GM23248 (cell line): ENCODE results near the gene HNRNPM. TPM values are rescaled to one million over a fixed set of nuclear protein-coding genes. Genes with fewer than 3 reads are reported as not detected.

Experiments used
- DNase-seq: peaks from one replicate; pipeline ENCODE4 v3.0.0-alpha.2; 2015
- H2AFZ ChIP-seq: fragments of 200-600 bp; sonication (generic); 2 replicates; pipeline ENCODE4 v1.6.1; 2016; ENCODE audit warnings: antibody characterized with exemption
- H3F3A ChIP-seq: fragments of 200-600 bp; sonication (generic); 2 replicates; pipeline ENCODE4 v1.6.1; 2016; ENCODE audit warnings: mild to moderate bottlenecking, antibody characterized with exemption, mixed run types; ENCODE audit not compliant: insufficient read depth
- H3K27ac ChIP-seq: fragments of 200-600 bp; sonication (generic); 2 replicates; pipeline ENCODE4 v1.5.1; 2016; ENCODE audit warnings: mild to moderate bottlenecking
- H3K27me3 ChIP-seq: fragments of 200-600 bp; sonication (generic); replicated peaks from 2 replicates; pipeline ENCODE4 v1.6.1; 2016; ENCODE audit warnings: mild to moderate bottlenecking; ENCODE audit not compliant: insufficient read depth
- H3K36me3 ChIP-seq: fragments of 200-600 bp; sonication (generic); 2 replicates; pipeline ENCODE4 v1.6.1; 2016; ENCODE audit warnings: low read depth, mild to moderate bottlenecking
- H3K4me1 ChIP-seq: fragments of 200-600 bp; sonication (generic); 2 replicates; pipeline ENCODE4 v1.6.1; 2016; ENCODE audit warnings: mild to moderate bottlenecking; ENCODE audit not compliant: insufficient read depth
- H3K4me2 ChIP-seq: fragments of 200-600 bp; sonication (generic); one replicate; pipeline ENCODE4 v1.6.1; 2016; ENCODE audit warnings: mild to moderate bottlenecking; ENCODE audit not compliant: unreplicated experiment
- H3K4me3 ChIP-seq: fragments of 200-600 bp; sonication (generic); 2 replicates; pipeline ENCODE4 v1.5.1; 2016; ENCODE audit warnings: mild to moderate bottlenecking
- H3K79me2 ChIP-seq: fragments of 200-600 bp; sonication (generic); 2 replicates; pipeline ENCODE4 v1.6.1; 2016; ENCODE audit warnings: mild to moderate bottlenecking; ENCODE audit not compliant: insufficient read depth
- H3K9ac ChIP-seq: fragments of 200-600 bp; sonication (generic); 2 replicates; pipeline ENCODE4 v1.6.1; 2016; ENCODE audit warnings: mild to moderate bottlenecking
- H3K9me2 ChIP-seq: fragments of 200-600 bp; sonication (generic); 2 replicates; pipeline ENCODE4 v1.6.1; 2016; ENCODE audit warnings: mixed run types, mild to moderate bottlenecking, moderate library complexity; ENCODE audit not compliant: insufficient read depth
- H3K9me3 ChIP-seq: fragments of 200-600 bp; sonication (generic); one replicate; pipeline ENCODE4 v1.6.1; 2017; ENCODE audit warnings: low read depth
- H4K20me1 ChIP-seq: fragments of 200-600 bp; sonication (generic); 2 replicates; pipeline ENCODE4 v1.6.0; 2016; ENCODE audit not compliant: insufficient read depth
- EZH2 ChIP-seq: fragments of 200-600 bp; sonication (generic); IDR thresholded peaks from 2 replicates; pipeline ENCODE4 v1.6.1; 2018; ENCODE audit warnings: antibody characterized with exemption, mild to moderate bottlenecking; ENCODE audit not compliant: insufficient read depth, poor library complexity, severe bottlenecking
- EZH2phosphoT487 ChIP-seq: fragments of 200-600 bp; sonication (generic); IDR thresholded peaks from 2 replicates; pipeline ENCODE4 v1.6.1; 2018; ENCODE audit warnings: antibody characterized with exemption, moderate library complexity, mild to moderate bottlenecking, low read depth; ENCODE audit not compliant: insufficient read depth
- WGBS, 2 experiments: methylation state at CpG; one replicate each; pipeline ENCODE4 v1.1.6; 2015 to 2017; ENCODE audit warnings: low lambda C conversion rate in 2 of 2, low coverage in 1 of 2; ENCODE audit errors: missing lambda C conversion rate in 2 of 2; 5-methylcytosine and 5-hydroxymethylcytosine counted together
- in situ Hi-C: fragments of 300-500 bp; cut with MboI; formaldehyde crosslinking; loops from 2 replicates; pipeline ENCODE4 v1.15.0; 2020
- polyA plus RNA-seq: library from polyadenylated mRNA; unstranded; fragments of >200 nt; fragmentation: Nextera tagmentation; extraction: Ambion mirVana; gene quantifications from 2 replicates; pipeline ENCODE4 v1.2.1, GENCODE V29; 2016
- total RNA-seq: library from RNA; depleted of rRNA; stranded (reverse); fragments of >200 nt; shearing (Covaris generic); gene quantifications from 2 replicates; pipeline ENCODE4 v1.2.3, GENCODE V29; 2014

The HNRNPM gene
- total and polyA plus RNA-seq, 2 experiments from 2014 or later: 71.0 to 116 TPM

- Histone ChIP-seq H3K4me1 (no peaks in the 10 kb centered on the region), H3K9ac (no peak overlapping the region), H3K9me3 (no peaks in the 10 kb centered on the region), H2AFZ (no peak overlapping the region), H3K36me3 (peaks cover 29% of the 10 kb centered on the region; the same call in 1 of the 2 replicates), H3F3A (peaks cover 3% of the 10 kb centered on the region; the same call in 1 of the 2 replicates), H3K27ac (no peak overlapping the region), H3K4me3 (no peak overlapping the region), H3K9me2 (no peaks in the 10 kb centered on the region), H3K4me2 (no peak overlapping the region), H3K27me3 (no peaks in the 10 kb centered on the region), H3K79me2 (peaks cover 40% of the 10 kb centered on the region), H4K20me1 (no peaks in the 10 kb centered on the region)
- DNase-seq: no peak
- in situ Hi-C loops: no loop called here
- TF ChIP-seq EZH2: no peak
- no peak for TF ChIP-seq EZH2phosphoT487
- 86 to 90% methylated on average over 16 of the region's 16 CpGs for WGBS, 2 experiments
These were observed 41.9 kb downstream of the HNRNPM start for GRCh38 chr19:8486661-8487136.

- H4K20me1 ChIP-seq: no peaks in the 10 kb centered on the region
- in situ Hi-C loops: no loop called here
- H3F3A ChIP-seq: peaks cover 3% of the 10 kb centered on the region; the same call in 1 of the 2 replicates
- H3K4me3 ChIP-seq: no peak overlapping the region
- no peaks in the 10 kb centered on the region for H3K27me3 ChIP-seq
- peaks cover 34% of the 10 kb centered on the region for H3K79me2 ChIP-seq
- no peak for DNase-seq
- H3K36me3 ChIP-seq: peaks cover 29% of the 10 kb centered on the region; the same call in 1 of the 2 replicates
- H2AFZ ChIP-seq: no peak overlapping the region
- no peaks in the 10 kb centered on the region for H3K9me2 ChIP-seq
- H3K9ac ChIP-seq: no peak overlapping the region
- H3K4me2 ChIP-seq: no peak overlapping the region
- H3K9me3 ChIP-seq: no peaks in the 10 kb centered on the region
- TF ChIP-seq EZH2 (no peak), EZH2phosphoT487 (no peak)
- 86 to 88% methylated on average over 13 of the region's 13 CpGs for WGBS, 2 experiments
- no peak overlapping the region for H3K27ac ChIP-seq
- H3K4me1 ChIP-seq: no peaks in the 10 kb centered on the region
These were observed 42.5 kb downstream of the HNRNPM start for GRCh38 chr19:8487137-8487851.

- Histone ChIP-seq H4K20me1 (no peaks in the 10 kb centered on the region), H3K27ac (no peak overlapping the region), H3K9me2 (no peaks in the 10 kb centered on the region), H3K9ac (no peak overlapping the region), H3K4me3 (no peak overlapping the region), H3K79me2 (peaks cover 23% of the 10 kb centered on the region), H3K36me3 (peaks cover 22% of the 10 kb centered on the region; the same call in 1 of the 2 replicates), H3K4me1 (no peaks in the 10 kb centered on the region), H3K4me2 (no peak overlapping the region), H2AFZ (no peak overlapping the region), H3K27me3 (no peaks in the 10 kb centered on the region), H3F3A (no peaks in the 10 kb centered on the region), H3K9me3 (no peaks in the 10 kb centered on the region)
- in situ Hi-C loops: no loop called here
- TF ChIP-seq EZH2 (no peak), EZH2phosphoT487 (no peak)
- no peak for DNase-seq
- WGBS, 2 experiments: 78 to 82% methylated on average over 15 of the region's 15 CpGs
These were observed 43.6 kb downstream of the HNRNPM start for GRCh38 chr19:8488365-8488764.

GRCh38 chr19:8489561-8490394 is 45.0 kb downstream of the HNRNPM start:
- Histone ChIP-seq H3K4me1 (no peaks in the 10 kb centered on the region), H3K4me2 (no peak overlapping the region), H3K9me3 (no peaks in the 10 kb centered on the region), H3K36me3 (peaks cover 17% of the 10 kb centered on the region; the same call in 1 of the 2 replicates), H2AFZ (no peak overlapping the region), H3K27me3 (no peaks in the 10 kb centered on the region), H4K20me1 (no peaks in the 10 kb centered on the region), H3K9me2 (no peaks in the 10 kb centered on the region), H3K9ac (no peak overlapping the region), H3K4me3 (no peak overlapping the region), H3K79me2 (peaks cover 9% of the 10 kb centered on the region), H3K27ac (no peak overlapping the region), H3F3A (no peaks in the 10 kb centered on the region)
- in situ Hi-C loops: no loop called here
- no peak for DNase-seq
- TF ChIP-seq EZH2: no peak
- TF ChIP-seq EZH2phosphoT487: no peak
- WGBS, 2 experiments: 90 to 92% methylated on average over 25 of the region's 25 CpGs
